Raji (cell line): ENCODE measurements around the gene OVOL2.

Experiments used
- POLR2A ChIP-seq: IDR thresholded peaks from 2 replicates; pipeline ENCODE4 v1.6.1; 2011; ENCODE audit warnings: low read depth, low read length, control low read depth; ENCODE audit not compliant: insufficient read depth

Gene OVOL2

GRCh38 chr20:17976305-17976704, 81.4 kb downstream of the OVOL2 start:
- no peak for TF ChIP-seq POLR2A
